Vagina (tissue), 2 donors: ENCODE results near the gene TTC3. TPM values are rescaled to one million over a fixed set of nuclear protein-coding genes. Genes with fewer than 3 reads are reported as not detected.
A peak's percentile ranks its signal among the peaks of the same experiment; 100 is the strongest.

Experiments used
- DNase-seq, 2 donors: peaks; one replicate each; pipeline ENCODE4 v3.0.0-alpha.2; 2017; ENCODE audit errors: extremely low spot score in 2 of 2
- H3K27ac ChIP-seq: fragments of 200-600 bp; sonication (generic); one replicate; pipeline ENCODE4 v1.5.1; 2019
- H3K27me3 ChIP-seq: fragments of 200-600 bp; sonication (generic); one replicate; pipeline ENCODE4 v1.5.1; 2019
- H3K36me3 ChIP-seq, 2 donors: fragments of 200-600 bp; sonication (generic); one replicate each; pipeline ENCODE4 v1.5.1; 2017 to 2019
- H3K4me1 ChIP-seq: fragments of 200-600 bp; sonication (generic); one replicate; pipeline ENCODE4 v1.5.1; 2019
- H3K4me3 ChIP-seq, 2 donors: fragments of 200-600 bp; sonication (generic); 1 replicate in 1 of 2; 2 replicates in 1 of 2; pipeline ENCODE4 v1.5.1; 2016 to 2019
- H3K9me3 ChIP-seq: fragments of 200-600 bp; sonication (generic); one replicate; pipeline ENCODE4 v1.5.1; 2019
- POLR2A ChIP-seq, 2 donors: fragments of 450-650 bp; IDR thresholded peaks; one replicate each; pipeline ENCODE4 v1.6.1; 2017; ENCODE audit warnings: antibody characterized with exemption in 2 of 2, mild to moderate bottlenecking in 2 of 2, moderate library complexity in 2 of 2
- POLR2AphosphoS5 ChIP-seq, 2 donors: sonication (generic); formaldehyde crosslinking; IDR thresholded peaks; one replicate each; pipeline ENCODE4 v1.9.0; 2017; ENCODE audit warnings: antibody characterized with exemption in 2 of 2, mild to moderate bottlenecking in 2 of 2, low read depth in 1 of 2; ENCODE audit not compliant: insufficient read depth in 1 of 2
- intact Hi-C: fragments of 100-400 bp; cut with DNase I; formaldehyde crosslinking; loops from one replicate; pipeline ENCODE4 v1.15.1; 2023
- total RNA-seq: library from RNA; depleted of rRNA; stranded (reverse); fragments of >200 nt; gene quantifications from one replicate; pipeline ENCODE4 v1.2.3, GENCODE V29; 2016
- TF ChIP-seq, protein P1 (sequence below), 3 experiments: fragments of 450-650 bp in 2 of 3; fragments of 200-600 bp in 1 of 3; sonication (generic) in 1 of 3; IDR thresholded peaks; one replicate each; pipeline ENCODE4 v1.5.1; 2017 to 2019; ENCODE audit warnings: antibody characterized with exemption in 3 of 3, mild to moderate bottlenecking in 2 of 3, moderate library complexity in 2 of 3

Gene TTC3
- total RNA-seq, 1 donor from 2014 or later = 98.0 TPM

- TF ChIP-seq POLR2A (IDR thresholded peaks at IDR 0.05) (no peak), POLR2AphosphoS5 (IDR thresholded peaks at IDR 0.05; ENCODE audit: insufficient read depth in 1 of 2, low read depth in 1 of 2) (no peak)
- TF ChIP-seq, protein P1, sequence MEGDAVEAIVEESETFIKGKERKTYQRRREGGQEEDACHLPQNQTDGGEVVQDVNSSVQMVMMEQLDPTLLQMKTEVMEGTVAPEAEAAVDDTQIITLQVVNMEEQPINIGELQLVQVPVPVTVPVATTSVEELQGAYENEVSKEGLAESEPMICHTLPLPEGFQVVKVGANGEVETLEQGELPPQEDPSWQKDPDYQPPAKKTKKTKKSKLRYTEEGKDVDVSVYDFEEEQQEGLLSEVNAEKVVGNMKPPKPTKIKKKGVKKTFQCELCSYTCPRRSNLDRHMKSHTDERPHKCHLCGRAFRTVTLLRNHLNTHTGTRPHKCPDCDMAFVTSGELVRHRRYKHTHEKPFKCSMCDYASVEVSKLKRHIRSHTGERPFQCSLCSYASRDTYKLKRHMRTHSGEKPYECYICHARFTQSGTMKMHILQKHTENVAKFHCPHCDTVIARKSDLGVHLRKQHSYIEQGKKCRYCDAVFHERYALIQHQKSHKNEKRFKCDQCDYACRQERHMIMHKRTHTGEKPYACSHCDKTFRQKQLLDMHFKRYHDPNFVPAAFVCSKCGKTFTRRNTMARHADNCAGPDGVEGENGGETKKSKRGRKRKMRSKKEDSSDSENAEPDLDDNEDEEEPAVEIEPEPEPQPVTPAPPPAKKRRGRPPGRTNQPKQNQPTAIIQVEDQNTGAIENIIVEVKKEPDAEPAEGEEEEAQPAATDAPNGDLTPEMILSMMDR (IDR thresholded peaks at IDR 0.05) = no peak
- Histone ChIP-seq H3K4me3 (no peak overlapping the region), H3K27ac (no peak overlapping the region)
Measured at GRCh38 chr21:37207441-37208009, 134.5 kb downstream of the TTC3 start.

DNA sequence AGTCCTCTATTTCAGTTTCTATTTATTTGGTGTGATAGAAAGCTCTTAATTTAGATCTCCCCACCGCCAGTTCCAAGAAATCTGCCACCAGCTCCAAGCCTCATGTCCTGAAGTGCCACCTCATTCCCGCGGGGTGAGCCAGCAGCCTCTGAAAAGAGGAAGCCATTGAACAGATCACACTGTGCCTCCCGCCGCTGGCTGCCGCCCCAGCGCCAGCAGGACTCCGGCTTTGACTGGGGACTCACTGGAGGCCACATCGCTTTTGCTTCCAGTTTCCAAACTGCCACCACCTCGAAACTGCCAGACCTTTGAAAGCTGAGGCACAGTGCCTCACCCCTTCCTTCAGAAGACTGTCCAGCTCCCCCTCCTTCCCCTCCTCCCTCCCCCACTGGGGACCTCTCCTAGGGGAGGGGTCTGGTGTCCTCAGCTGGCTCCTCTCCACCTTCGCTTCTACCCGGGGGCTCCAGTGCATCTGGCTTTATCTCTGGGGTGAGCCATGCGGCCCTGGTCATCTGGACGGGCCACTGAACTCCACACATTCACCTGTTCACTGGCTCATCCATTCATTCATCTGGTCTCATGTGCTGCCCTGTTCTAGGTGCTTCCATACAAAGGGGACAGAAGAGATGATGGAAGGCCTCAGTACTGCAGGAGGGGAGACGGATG lies 135.1 kb downstream of the TTC3 start:
- H3K4me3 ChIP-seq = no peak overlapping the region
- H3K27ac ChIP-seq = no peak overlapping the region
- peak in 1 of 2 donors; percentile 62 for DNase-seq
- peaks cover 9% of the 10 kb centered on the region for H3K4me1 ChIP-seq
- TF ChIP-seq, protein P1 (IDR thresholded peaks at IDR 0.05) = no peak
- TF ChIP-seq POLR2AphosphoS5 (IDR thresholded peaks at IDR 0.05; ENCODE audit: insufficient read depth in 1 of 2, low read depth in 1 of 2) (no peak), POLR2A (IDR thresholded peaks at IDR 0.05) (no peak)
- no peaks in the 10 kb centered on the region for H3K9me3 ChIP-seq
- H3K27me3 ChIP-seq = no peaks in the 10 kb centered on the region
- peaks cover 0 to under 1% of the 10 kb centered on the region in 2 donors for H3K36me3 ChIP-seq
- intact Hi-C loops = no loop called here

More at GRCh38 chr21:37207441-37208009, 134.5 kb downstream of the TTC3 start:
- Histone ChIP-seq H3K36me3 (peaks cover 0 to 7% of the 10 kb centered on the region in 2 donors), H3K4me1 (peaks cover 9% of the 10 kb centered on the region), H3K27me3 (no peaks in the 10 kb centered on the region), H3K9me3 (no peaks in the 10 kb centered on the region)
- intact Hi-C loops = no loop called here
- DNase-seq = peak in 1 of 2 donors; percentile 85

GRCh38 chr21:37208741-37209225 lies 135.7 kb downstream of the TTC3 start:
- DNase-seq = peak in 1 of 2 donors; percentile 69
- no peaks in the 10 kb centered on the region for H3K9me3 ChIP-seq
- no peaks in the 10 kb centered on the region for H3K36me3 ChIP-seq
- H3K27ac ChIP-seq = no peak overlapping the region
- no peak overlapping the region for H3K4me3 ChIP-seq
- TF ChIP-seq, protein P1 (IDR thresholded peaks at IDR 0.05) = no peak
- TF ChIP-seq POLR2AphosphoS5 (IDR thresholded peaks at IDR 0.05; ENCODE audit: insufficient read depth in 1 of 2, low read depth in 1 of 2) = no peak
- TF ChIP-seq POLR2A (IDR thresholded peaks at IDR 0.05) = no peak
- peaks cover 9% of the 10 kb centered on the region for H3K4me1 ChIP-seq
- H3K27me3 ChIP-seq = no peaks in the 10 kb centered on the region
- intact Hi-C loops = no loop called here

- H3K4me3 ChIP-seq = no peak overlapping the region
- DNase-seq = peak in 1 of 2 donors; percentile 37
- H3K9me3 ChIP-seq = no peaks in the 10 kb centered on the region
- no peaks in the 10 kb centered on the region for H3K27me3 ChIP-seq
- peaks cover 9% of the 10 kb centered on the region for H3K4me1 ChIP-seq
- TF ChIP-seq, protein P1 (IDR thresholded peaks at IDR 0.05) = no peak
- TF ChIP-seq POLR2AphosphoS5 (IDR thresholded peaks at IDR 0.05; ENCODE audit: insufficient read depth in 1 of 2, low read depth in 1 of 2) (no peak), POLR2A (IDR thresholded peaks at IDR 0.05) (no peak)
- intact Hi-C loops = no loop called here
- H3K36me3 ChIP-seq = no peaks in the 10 kb centered on the region
- no peak overlapping the region for H3K27ac ChIP-seq
Measured at GRCh38 chr21:37210130-37210529, 137.1 kb downstream of the TTC3 start.

DNA sequence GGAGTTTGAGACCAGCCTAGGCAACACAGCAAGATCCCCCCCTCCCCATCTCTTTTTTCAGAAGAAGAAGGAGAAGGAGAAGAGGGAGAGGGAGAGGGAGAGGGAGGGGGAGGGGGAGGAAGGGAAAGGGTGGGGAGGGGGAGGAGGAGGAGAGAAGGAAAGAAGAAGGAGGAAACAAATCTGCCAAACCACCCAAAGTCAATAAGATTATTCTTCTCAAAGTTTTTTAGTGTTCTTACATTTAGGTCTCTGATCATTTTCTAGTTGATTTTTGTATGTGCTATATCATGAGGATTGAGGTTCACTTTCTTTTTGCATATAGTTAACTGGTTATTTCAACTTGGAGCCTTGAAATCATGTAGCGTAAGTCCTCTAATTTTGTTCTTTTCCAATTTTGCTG lies 137.7 kb downstream of the TTC3 start:
- peaks cover 9% of the 10 kb centered on the region for H3K4me1 ChIP-seq
- no peak for TF ChIP-seq POLR2A (IDR thresholded peaks at IDR 0.05)
- TF ChIP-seq, protein P1 (IDR thresholded peaks at IDR 0.05) = no peak
- no peak for TF ChIP-seq POLR2AphosphoS5 (IDR thresholded peaks at IDR 0.05; ENCODE audit: insufficient read depth in 1 of 2, low read depth in 1 of 2)
- H3K27me3 ChIP-seq = no peaks in the 10 kb centered on the region
- H3K9me3 ChIP-seq = no peaks in the 10 kb centered on the region
- no peaks in the 10 kb centered on the region for H3K36me3 ChIP-seq
- no peak overlapping the region for H3K4me3 ChIP-seq
- intact Hi-C loops = no loop called here
- DNase-seq = peak in 1 of 2 donors; percentile 8
- no peak overlapping the region for H3K27ac ChIP-seq
